Loucy (cell line): ENCODE measurements around the gene PCBP3.

Source experiments
- H2AFZ ChIP-seq: fragments of 200-600 bp; sonication (generic); 2 replicates; pipeline ENCODE4 v1.6.0; 2016; ENCODE audit warnings: antibody characterized with exemption, mild to moderate bottlenecking, low read length, moderate library complexity
- H3F3A ChIP-seq: fragments of 200-600 bp; 2 replicates; pipeline ENCODE4 v1.6.0; 2016; ENCODE audit warnings: antibody characterized with exemption, low read depth, mild to moderate bottlenecking
- H3K27me3 ChIP-seq: fragments of 200-600 bp; sonication (generic); 2 replicates; pipeline ENCODE4 v1.6.1; 2014; ENCODE audit warnings: low read length, mild to moderate bottlenecking; ENCODE audit not compliant: insufficient read depth, poor library complexity, severe bottlenecking
- H3K36me3 ChIP-seq: fragments of 200-600 bp; sonication (generic); 2 replicates; pipeline ENCODE4 v1.6.1; 2016; ENCODE audit warnings: low read length; ENCODE audit not compliant: insufficient read depth
- H3K4me1 ChIP-seq: fragments of 200-600 bp; sonication (generic); 2 replicates; pipeline ENCODE4 v1.5.1; 2014; ENCODE audit warnings: low read length, mild to moderate bottlenecking; ENCODE audit not compliant: insufficient read depth, poor library complexity, severe bottlenecking
- H3K4me2 ChIP-seq: fragments of 200-600 bp; sonication (generic); 2 replicates; pipeline ENCODE4 v1.6.0; 2014; ENCODE audit warnings: antibody characterized with exemption, low read length, low read depth, mild to moderate bottlenecking; ENCODE audit not compliant: poor library complexity, severe bottlenecking
- H3K4me3 ChIP-seq: fragments of 200-600 bp; sonication (generic); 2 replicates; pipeline ENCODE4 v1.5.1; 2014; ENCODE audit warnings: low read length, mild to moderate bottlenecking, mixed read lengths; ENCODE audit not compliant: poor library complexity, severe bottlenecking
- H3K79me2 ChIP-seq: fragments of 200-600 bp; sonication (generic); 2 replicates; pipeline ENCODE4 v1.6.1; 2014; ENCODE audit warnings: low read length; ENCODE audit not compliant: insufficient read depth
- H3K9ac ChIP-seq: fragments of 200-600 bp; sonication (generic); 2 replicates; pipeline ENCODE4 v1.6.0; 2014; ENCODE audit warnings: mild to moderate bottlenecking, low read depth, low read length, moderate library complexity; ENCODE audit not compliant: poor library complexity, severe bottlenecking
- H3K9me2 ChIP-seq: fragments of 200-600 bp; sonication (generic); replicated peaks from 2 replicates; pipeline ENCODE4 v1.6.1; 2016; ENCODE audit warnings: low read depth, low read length, mixed read lengths
- H3K9me3 ChIP-seq: fragments of 200-600 bp; sonication (generic); 2 replicates; pipeline ENCODE4 v1.6.1; 2014; ENCODE audit warnings: mild to moderate bottlenecking, antibody characterized with exemption, low read length, low read depth; ENCODE audit not compliant: insufficient read depth
- H4K20me1 ChIP-seq: fragments of 200-600 bp; sonication (generic); 2 replicates; pipeline ENCODE4 v1.6.0; 2014; ENCODE audit warnings: antibody characterized with exemption, low read length, mild to moderate bottlenecking; ENCODE audit not compliant: insufficient read depth, poor library complexity, severe bottlenecking
- EZH2phosphoT487 ChIP-seq: fragments of 200-600 bp; IDR thresholded peaks from 2 replicates; pipeline ENCODE4 v1.6.1; 2018; ENCODE audit warnings: antibody characterized with exemption, mild to moderate bottlenecking, moderate library complexity, borderline replicate concordance
- TF ChIP-seq, protein P1 (sequence below): fragments of 200-600 bp; sonication (generic); conservative IDR thresholded peaks from 2 replicates; pipeline ENCODE4 v1.5.1; 2014; ENCODE audit warnings: mild to moderate bottlenecking, antibody characterized with exemption, low read length

The PCBP3 gene

DNA sequence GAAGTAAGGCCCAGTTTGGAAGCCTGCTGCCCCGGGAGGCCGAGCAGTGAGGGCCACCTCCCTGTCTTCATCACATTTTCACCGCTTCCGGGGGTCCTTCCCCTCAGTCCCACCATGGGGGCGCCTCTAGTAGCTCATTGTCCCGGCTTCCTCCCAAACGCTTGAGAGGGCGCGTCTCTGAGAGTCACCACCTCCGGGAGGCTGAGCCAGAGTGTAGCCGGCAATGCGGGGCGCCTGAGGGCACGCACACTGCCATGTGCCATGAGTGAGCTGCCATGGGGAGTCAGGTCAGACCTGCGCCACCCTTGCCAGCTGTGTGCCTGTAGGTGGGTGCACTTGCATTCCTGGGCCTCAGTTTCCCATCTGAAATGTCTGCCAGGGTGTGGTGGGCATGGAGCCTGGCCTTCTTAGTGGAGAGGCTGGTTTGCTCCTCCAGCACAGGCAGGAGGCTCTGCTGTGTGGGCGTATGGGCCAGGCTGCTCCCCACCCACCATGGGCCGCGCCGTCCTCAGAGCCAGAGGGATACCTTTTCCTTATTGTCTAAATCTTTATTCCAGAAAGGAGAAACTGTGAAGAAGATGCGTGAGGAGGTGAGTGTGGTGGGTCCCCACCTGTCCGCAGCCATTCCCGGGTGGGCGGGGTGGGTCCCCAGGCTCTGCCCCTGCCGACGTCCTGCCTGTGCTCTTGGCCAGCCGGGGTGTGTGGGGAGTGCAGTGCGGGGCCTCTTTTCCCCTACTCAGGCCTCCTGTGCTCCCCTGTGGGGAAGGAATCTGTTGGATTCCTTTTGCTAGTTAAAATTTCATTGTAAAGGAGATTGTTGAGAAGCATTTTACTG is 256.7 kb downstream of the PCBP3 start:
- H3K4me1 ChIP-seq: peaks cover 3% of the 10 kb centered on the region
- H3K9me2 ChIP-seq: no peaks in the 10 kb centered on the region
- no peaks in the 10 kb centered on the region for H3K9me3 ChIP-seq
- no peak for TF ChIP-seq EZH2phosphoT487
- TF ChIP-seq, protein P1, sequence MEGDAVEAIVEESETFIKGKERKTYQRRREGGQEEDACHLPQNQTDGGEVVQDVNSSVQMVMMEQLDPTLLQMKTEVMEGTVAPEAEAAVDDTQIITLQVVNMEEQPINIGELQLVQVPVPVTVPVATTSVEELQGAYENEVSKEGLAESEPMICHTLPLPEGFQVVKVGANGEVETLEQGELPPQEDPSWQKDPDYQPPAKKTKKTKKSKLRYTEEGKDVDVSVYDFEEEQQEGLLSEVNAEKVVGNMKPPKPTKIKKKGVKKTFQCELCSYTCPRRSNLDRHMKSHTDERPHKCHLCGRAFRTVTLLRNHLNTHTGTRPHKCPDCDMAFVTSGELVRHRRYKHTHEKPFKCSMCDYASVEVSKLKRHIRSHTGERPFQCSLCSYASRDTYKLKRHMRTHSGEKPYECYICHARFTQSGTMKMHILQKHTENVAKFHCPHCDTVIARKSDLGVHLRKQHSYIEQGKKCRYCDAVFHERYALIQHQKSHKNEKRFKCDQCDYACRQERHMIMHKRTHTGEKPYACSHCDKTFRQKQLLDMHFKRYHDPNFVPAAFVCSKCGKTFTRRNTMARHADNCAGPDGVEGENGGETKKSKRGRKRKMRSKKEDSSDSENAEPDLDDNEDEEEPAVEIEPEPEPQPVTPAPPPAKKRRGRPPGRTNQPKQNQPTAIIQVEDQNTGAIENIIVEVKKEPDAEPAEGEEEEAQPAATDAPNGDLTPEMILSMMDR: no peak
- no peaks in the 10 kb centered on the region for H4K20me1 ChIP-seq
- H3F3A ChIP-seq: no peaks in the 10 kb centered on the region
- no peaks in the 10 kb centered on the region for H3K27me3 ChIP-seq
- no peak overlapping the region for H2AFZ ChIP-seq
- H3K4me3 ChIP-seq: no peak overlapping the region
- H3K36me3 ChIP-seq: no peaks in the 10 kb centered on the region
- H3K9ac ChIP-seq: no peak overlapping the region
- no peak overlapping the region for H3K4me2 ChIP-seq
- H3K79me2 ChIP-seq: no peaks in the 10 kb centered on the region

DNA sequence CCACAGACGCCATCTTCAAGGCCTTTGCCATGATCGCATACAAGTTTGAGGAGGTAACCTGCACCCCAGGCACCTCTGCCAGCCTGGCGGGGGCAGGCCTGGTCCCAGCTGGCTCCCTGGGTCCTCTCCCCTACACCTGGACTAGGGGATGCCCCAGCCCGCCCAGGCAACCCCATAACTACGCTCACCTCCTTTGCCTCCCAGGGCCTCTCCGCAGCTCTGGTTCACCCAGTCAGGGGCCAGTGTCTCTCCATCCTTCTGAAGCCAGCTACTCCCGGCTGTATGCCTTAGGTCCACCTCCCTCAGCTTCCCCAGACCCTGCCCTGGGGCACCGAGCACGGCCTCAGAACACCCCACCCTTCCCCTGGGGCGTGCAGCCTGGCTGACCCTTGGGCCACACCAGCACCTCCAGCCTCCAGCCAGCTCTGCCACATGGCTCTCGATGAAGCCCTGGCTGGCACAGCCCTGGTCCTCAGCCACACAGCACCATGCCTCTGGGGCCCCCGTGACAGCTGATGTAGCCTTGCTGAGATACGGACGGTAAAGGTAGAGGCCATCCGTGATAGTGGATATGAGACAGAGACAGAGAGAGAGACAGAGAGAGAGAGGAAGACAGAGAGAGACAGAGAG is 257.7 kb downstream of the PCBP3 start:
- Histone ChIP-seq H4K20me1 (no peaks in the 10 kb centered on the region), H3F3A (no peaks in the 10 kb centered on the region), H3K4me2 (no peak overlapping the region), H3K9me2 (no peaks in the 10 kb centered on the region), H3K79me2 (no peaks in the 10 kb centered on the region), H2AFZ (no peak overlapping the region), H3K9me3 (no peaks in the 10 kb centered on the region), H3K4me1 (no peaks in the 10 kb centered on the region), H3K27me3 (no peaks in the 10 kb centered on the region), H3K36me3 (no peaks in the 10 kb centered on the region), H3K9ac (no peak overlapping the region), H3K4me3 (no peak overlapping the region)
- TF ChIP-seq, protein P1: no peak
- TF ChIP-seq EZH2phosphoT487: no peak

DNA sequence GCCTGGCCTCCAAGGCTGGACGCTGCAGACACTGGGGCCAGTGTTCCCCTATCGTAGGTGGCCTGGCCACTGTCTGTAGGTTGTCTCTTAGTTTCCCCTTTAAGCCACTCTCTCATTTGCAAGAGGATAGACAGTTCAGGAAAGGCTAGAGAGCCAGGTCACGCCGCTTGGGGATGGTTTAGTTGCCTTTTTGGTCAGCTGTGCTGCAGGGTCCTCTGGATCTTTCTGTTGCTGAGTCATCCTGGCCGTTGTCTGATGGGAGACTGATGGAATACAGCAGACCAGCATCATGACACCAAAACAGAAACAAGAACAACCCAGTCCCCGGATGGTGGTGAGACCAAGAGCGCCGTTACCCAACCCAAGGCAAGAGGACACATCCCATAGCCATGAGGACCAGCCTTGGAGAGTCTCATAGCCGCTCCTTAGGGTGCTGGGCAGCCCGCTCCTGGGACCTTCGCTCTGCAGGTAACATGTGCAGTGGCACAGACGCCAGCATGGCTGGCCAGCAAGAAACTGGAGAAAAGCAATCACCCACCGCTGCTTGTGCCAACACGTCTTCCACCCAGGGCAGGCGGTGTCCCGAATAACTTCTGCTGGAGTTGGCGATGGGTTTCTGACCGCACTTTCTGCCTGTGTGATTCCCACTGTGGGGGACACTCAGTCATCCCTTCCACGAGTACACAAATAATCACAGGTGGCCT is 258.9 kb downstream of the PCBP3 start:
- H3K9me3 ChIP-seq: no peaks in the 10 kb centered on the region
- no peak overlapping the region for H3K4me3 ChIP-seq
- TF ChIP-seq, protein P1: no peak
- TF ChIP-seq EZH2phosphoT487: no peak
- no peaks in the 10 kb centered on the region for H3K27me3 ChIP-seq
- H3F3A ChIP-seq: no peaks in the 10 kb centered on the region
- no peaks in the 10 kb centered on the region for H4K20me1 ChIP-seq
- H3K9ac ChIP-seq: no peak overlapping the region
- H3K36me3 ChIP-seq: no peaks in the 10 kb centered on the region
- no peak overlapping the region for H3K4me2 ChIP-seq
- H2AFZ ChIP-seq: no peak overlapping the region
- H3K9me2 ChIP-seq: no peaks in the 10 kb centered on the region
- H3K79me2 ChIP-seq: no peaks in the 10 kb centered on the region
- no peaks in the 10 kb centered on the region for H3K4me1 ChIP-seq
